ENCODE data around the gene PNLDC1. TPM values are rescaled to one million over a fixed set of nuclear protein-coding genes. Genes with fewer than 3 reads are reported as not detected.

PNLDC1 gene
- total RNA-seq, 1 experiment from 2014 or later, result 0.20 TPM

- no peaks in the 10 kb centered on the region for H3K79me2 ChIP-seq (ENCODE audit: low read depth)
- no peak overlapping the region for H3K4me2 ChIP-seq
- ChIA-PET POLR2A (ENCODE audit: unreplicated experiment) (no interaction called here), CTCF (no interaction called here)
- no peaks in the 10 kb centered on the region for H3K36me3 ChIP-seq (ENCODE audit: low read depth)
- intact Hi-C loops (cut with micrococcal nuclease; ENCODE audit: unreplicated experiment), result no loop called here
- H2AFZ ChIP-seq, result no peak overlapping the region
- no peaks in the 10 kb centered on the region for H4K20me1 ChIP-seq (ENCODE audit: insufficient read depth)
- TF ChIP-seq CTCF (conservative IDR thresholded peaks at IDR 0.05) (no peak), EZH2 (IDR thresholded peaks at IDR 0.05; ENCODE audit: low read depth) (no peak)
- no peaks in the 10 kb centered on the region for H3K9me2 ChIP-seq (ENCODE audit: insufficient read depth)
- no peaks in the 10 kb centered on the region for H3K9me3 ChIP-seq (ENCODE audit: insufficient read depth, low read depth)
- no peaks in the 10 kb centered on the region for H3F3A ChIP-seq (ENCODE audit: insufficient read depth, low read depth)
- H3K27ac ChIP-seq, result no peak overlapping the region
- H3K27me3 ChIP-seq (ENCODE audit: insufficient read depth, low read depth), result peaks cover 6% of the 10 kb centered on the region; the same call in 1 of the 2 replicates
- no peak overlapping the region for H3K4me3 ChIP-seq
- DNase-seq, result no peak
- no TSS peak for BruUV-seq (replicated peaks)
- H3K4me1 ChIP-seq (replicated peaks; ENCODE audit: insufficient read depth), result no peaks in the 10 kb centered on the region
These were observed 36.8 kb downstream of the PNLDC1 start for GRCh38 chr6:159836718-159837490.

GRCh38 chr6:159837511-159837910 lies 37.4 kb downstream of the PNLDC1 start:
- intact Hi-C loops (cut with micrococcal nuclease; ENCODE audit: unreplicated experiment), result no loop called here
- Histone ChIP-seq H3K9me2 (ENCODE audit: insufficient read depth) (no peaks in the 10 kb centered on the region), H3K27ac (no peak overlapping the region), H3K36me3 (ENCODE audit: low read depth) (no peaks in the 10 kb centered on the region), H3K9me3 (ENCODE audit: insufficient read depth, low read depth) (no peaks in the 10 kb centered on the region), H2AFZ (no peak overlapping the region), H3K4me1 (replicated peaks; ENCODE audit: insufficient read depth) (no peaks in the 10 kb centered on the region), H3F3A (ENCODE audit: insufficient read depth, low read depth) (no peaks in the 10 kb centered on the region), H3K4me3 (no peak overlapping the region), H3K79me2 (ENCODE audit: low read depth) (no peaks in the 10 kb centered on the region), H3K4me2 (no peak overlapping the region), H3K27me3 (ENCODE audit: insufficient read depth, low read depth) (peaks cover 6% of the 10 kb centered on the region; the same call in 1 of the 2 replicates), H4K20me1 (ENCODE audit: insufficient read depth) (no peaks in the 10 kb centered on the region)
- DNase-seq, result no peak
- BruUV-seq (replicated peaks), result no TSS peak
- TF ChIP-seq EZH2 (IDR thresholded peaks at IDR 0.05; ENCODE audit: low read depth) (no peak), CTCF (conservative IDR thresholded peaks at IDR 0.05) (no peak)
- CTCF ChIA-PET, result no interaction called here
- POLR2A ChIA-PET (ENCODE audit: unreplicated experiment), result no interaction called here

GRCh38 chr6:159838020-159838744 lies 38.1 kb downstream of the PNLDC1 start:
- no peak overlapping the region for H3K4me3 ChIP-seq
- ChIA-PET POLR2A (ENCODE audit: unreplicated experiment) (no interaction called here), CTCF (no interaction called here)
- H4K20me1 ChIP-seq (ENCODE audit: insufficient read depth), result no peaks in the 10 kb centered on the region
- H3K27ac ChIP-seq, result no peak overlapping the region
- H3F3A ChIP-seq (ENCODE audit: insufficient read depth, low read depth), result no peaks in the 10 kb centered on the region
- H3K9me2 ChIP-seq (ENCODE audit: insufficient read depth), result no peaks in the 10 kb centered on the region
- H3K79me2 ChIP-seq (ENCODE audit: low read depth), result no peaks in the 10 kb centered on the region
- H3K4me2 ChIP-seq, result no peak overlapping the region
- DNase-seq, result no peak
- no peaks in the 10 kb centered on the region for H3K36me3 ChIP-seq (ENCODE audit: low read depth)
- H2AFZ ChIP-seq, result no peak overlapping the region
- BruUV-seq (replicated peaks), result no TSS peak
- TF ChIP-seq CTCF (conservative IDR thresholded peaks at IDR 0.05) (no peak), EZH2 (IDR thresholded peaks at IDR 0.05; ENCODE audit: low read depth) (no peak)
- no peaks in the 10 kb centered on the region for H3K9me3 ChIP-seq (ENCODE audit: insufficient read depth, low read depth)
- intact Hi-C loops (cut with micrococcal nuclease; ENCODE audit: unreplicated experiment), result no loop called here
- H3K27me3 ChIP-seq (ENCODE audit: insufficient read depth, low read depth), result peaks cover 6% of the 10 kb centered on the region; the same call in 1 of the 2 replicates
- no peaks in the 10 kb centered on the region for H3K4me1 ChIP-seq (replicated peaks; ENCODE audit: insufficient read depth)

All from PC-9 (cell line).